Left ventricle myocardium inferior (tissue), 1 donor: ENCODE results near the gene BRWD1. TPM values are rescaled to one million over a fixed set of nuclear protein-coding genes. Genes with fewer than 3 reads are reported as not detected.

ENCODE experiments used
- DNase-seq: peaks from one replicate; pipeline ENCODE4 v3.0.0-alpha.2; 2020
- H3K27ac ChIP-seq: fragments of 200-600 bp; replicated peaks from 2 replicates; pipeline ENCODE4 v1.8.0; 2021
- H3K27me3 ChIP-seq: fragments of 200-600 bp; 2 replicates; pipeline ENCODE4 v1.8.0; 2021; ENCODE audit warnings: low read depth
- H3K36me3 ChIP-seq: fragments of 200-600 bp; 2 replicates; pipeline ENCODE4 v1.8.0; 2021
- H3K4me1 ChIP-seq: fragments of 200-600 bp; 2 replicates; pipeline ENCODE4 v1.8.0; 2021
- H3K4me3 ChIP-seq: fragments of 200-600 bp; 2 replicates; pipeline ENCODE4 v1.8.0; 2021; ENCODE audit warnings: mild to moderate bottlenecking, moderate library complexity
- H3K9me3 ChIP-seq: fragments of 200-600 bp; replicated peaks from 2 replicates; pipeline ENCODE4 v1.8.0; 2021
- intact Hi-C: fragments of 100-400 bp; cut with micrococcal nuclease; formaldehyde crosslinking; loops from one replicate; pipeline ENCODE4 v1.11.0; 2022
- total RNA-seq: library from RNA; stranded (reverse); fragmentation: NEBNext Ultra II Directional; extraction: Animal tissue kit (Norgen Biotek cat#: 25700); gene quantifications from one replicate; pipeline ENCODE4 v1.2.1, GENCODE V29; 2021
- TF ChIP-seq, protein P1 (sequence below): fragments of 200-600 bp; IDR thresholded peaks from 2 replicates; pipeline ENCODE4 v1.8.0; 2021; ENCODE audit warnings: antibody characterized with exemption, mild to moderate bottlenecking, borderline replicate concordance
- donor health status: DM: no; HTN: yes; CAD: no; lungs with severe emphysema.

The BRWD1 gene
- total RNA-seq, 1 donor from 2014 or later, result 34.9 TPM

- intact Hi-C loops, result no loop called here
- no peaks in the 10 kb centered on the region for H3K27me3 ChIP-seq
- H3K9me3 ChIP-seq, result no peaks in the 10 kb centered on the region
- no peak overlapping the region for H3K27ac ChIP-seq
- peaks cover 21% of the 10 kb centered on the region for H3K4me1 ChIP-seq
- peaks cover 12% of the 10 kb centered on the region for H3K36me3 ChIP-seq
- TF ChIP-seq, protein P1, sequence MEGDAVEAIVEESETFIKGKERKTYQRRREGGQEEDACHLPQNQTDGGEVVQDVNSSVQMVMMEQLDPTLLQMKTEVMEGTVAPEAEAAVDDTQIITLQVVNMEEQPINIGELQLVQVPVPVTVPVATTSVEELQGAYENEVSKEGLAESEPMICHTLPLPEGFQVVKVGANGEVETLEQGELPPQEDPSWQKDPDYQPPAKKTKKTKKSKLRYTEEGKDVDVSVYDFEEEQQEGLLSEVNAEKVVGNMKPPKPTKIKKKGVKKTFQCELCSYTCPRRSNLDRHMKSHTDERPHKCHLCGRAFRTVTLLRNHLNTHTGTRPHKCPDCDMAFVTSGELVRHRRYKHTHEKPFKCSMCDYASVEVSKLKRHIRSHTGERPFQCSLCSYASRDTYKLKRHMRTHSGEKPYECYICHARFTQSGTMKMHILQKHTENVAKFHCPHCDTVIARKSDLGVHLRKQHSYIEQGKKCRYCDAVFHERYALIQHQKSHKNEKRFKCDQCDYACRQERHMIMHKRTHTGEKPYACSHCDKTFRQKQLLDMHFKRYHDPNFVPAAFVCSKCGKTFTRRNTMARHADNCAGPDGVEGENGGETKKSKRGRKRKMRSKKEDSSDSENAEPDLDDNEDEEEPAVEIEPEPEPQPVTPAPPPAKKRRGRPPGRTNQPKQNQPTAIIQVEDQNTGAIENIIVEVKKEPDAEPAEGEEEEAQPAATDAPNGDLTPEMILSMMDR, result no peak
- H3K4me3 ChIP-seq, result no peak overlapping the region
- DNase-seq, result no peak
These were observed 135.0 kb downstream of the BRWD1 start for GRCh38 chr21:39178421-39178820.

GRCh38 chr21:39176271-39176709 is 137.1 kb downstream of the BRWD1 start:
- TF ChIP-seq, protein P1, result no peak
- intact Hi-C loops, result no loop called here
- H3K27ac ChIP-seq, result no peak overlapping the region
- no peak overlapping the region for H3K4me3 ChIP-seq
- peaks cover 15% of the 10 kb centered on the region for H3K36me3 ChIP-seq
- no peak for DNase-seq
- H3K27me3 ChIP-seq, result no peaks in the 10 kb centered on the region
- no peaks in the 10 kb centered on the region for H3K9me3 ChIP-seq
- peaks cover 6% of the 10 kb centered on the region for H3K4me1 ChIP-seq

- intact Hi-C loops, result no loop called here
- Histone ChIP-seq H3K4me1 (peaks cover 6% of the 10 kb centered on the region), H3K27ac (no peak overlapping the region), H3K27me3 (no peaks in the 10 kb centered on the region), H3K36me3 (peaks cover 20% of the 10 kb centered on the region), H3K4me3 (no peak overlapping the region), H3K9me3 (no peaks in the 10 kb centered on the region)
- TF ChIP-seq, protein P1, result no peak
- no peak for DNase-seq
These were observed 137.8 kb downstream of the BRWD1 start for GRCh38 chr21:39175665-39176064.

GRCh38 chr21:39175154-39175553 is 138.3 kb downstream of the BRWD1 start:
- H3K36me3 ChIP-seq, result peaks cover 20% of the 10 kb centered on the region

DNA sequence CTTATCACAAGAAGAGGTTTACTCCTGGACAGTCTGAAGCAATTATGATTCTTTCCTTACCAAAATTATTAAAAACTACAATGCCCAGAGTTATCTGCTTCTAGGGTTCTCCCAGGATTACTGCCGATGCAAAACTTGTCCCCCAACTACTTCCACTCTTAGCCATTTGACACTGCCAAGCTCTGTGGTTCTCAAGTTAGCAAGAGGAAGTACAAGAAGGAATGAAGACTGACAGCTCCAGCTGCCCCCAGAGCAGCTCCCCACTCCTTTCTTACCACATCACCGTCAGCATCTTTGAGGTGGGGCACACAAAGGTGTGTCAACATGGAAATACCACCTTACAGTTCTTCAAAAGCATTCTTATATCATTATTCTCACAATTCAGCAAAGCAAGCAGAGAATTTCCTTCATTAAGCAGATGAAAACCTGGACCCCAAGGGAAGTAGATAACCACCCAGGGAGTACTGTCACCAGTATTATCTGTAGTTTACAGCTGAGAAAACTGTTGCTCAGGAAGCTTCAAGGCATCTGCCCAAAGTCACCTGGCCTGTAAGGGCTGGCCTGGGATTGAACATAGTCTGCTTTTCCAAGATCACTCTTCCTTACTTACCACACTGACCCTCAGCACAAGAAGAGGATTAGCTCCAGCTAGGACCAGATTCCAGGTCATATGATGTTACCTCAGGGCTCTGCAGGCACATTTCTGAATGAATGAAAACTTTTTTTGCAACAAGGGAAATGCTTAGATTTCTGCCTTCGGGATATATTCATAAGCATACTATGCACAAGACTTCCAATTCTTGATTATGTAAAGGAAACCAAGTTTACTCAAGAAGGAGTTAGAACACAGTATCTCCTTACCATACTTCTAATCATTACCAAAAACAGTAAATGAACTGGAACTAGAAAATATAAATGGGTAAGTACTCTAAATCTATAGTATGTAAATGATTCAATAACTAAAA is 139.4 kb downstream of the BRWD1 start:
- intact Hi-C loops, result no loop called here
- H3K27me3 ChIP-seq, result no peaks in the 10 kb centered on the region
- H3K4me1 ChIP-seq, result peaks cover 6% of the 10 kb centered on the region
- DNase-seq, result no peak
- peaks cover 27% of the 10 kb centered on the region for H3K36me3 ChIP-seq
- TF ChIP-seq, protein P1, result no peak
- H3K9me3 ChIP-seq, result no peaks in the 10 kb centered on the region
- no peak overlapping the region for H3K27ac ChIP-seq
- no peak overlapping the region for H3K4me3 ChIP-seq

More at GRCh38 chr21:39175154-39175553, 138.3 kb downstream of the BRWD1 start:
- Histone ChIP-seq H3K4me3 (no peak overlapping the region), H3K9me3 (no peaks in the 10 kb centered on the region), H3K4me1 (peaks cover 6% of the 10 kb centered on the region), H3K27ac (no peak overlapping the region), H3K27me3 (no peaks in the 10 kb centered on the region)
- TF ChIP-seq, protein P1, result peak; percentile 61
- no peak for DNase-seq
- intact Hi-C loops, result no loop called here
